ENCODE data around the gene METTL8. TPM values are rescaled to one million over a fixed set of nuclear protein-coding genes. Genes with fewer than 3 reads are reported as not detected.

Gene METTL8
- total RNA-seq, 1 experiment from 2014 or later = 59.1 TPM

DNA sequence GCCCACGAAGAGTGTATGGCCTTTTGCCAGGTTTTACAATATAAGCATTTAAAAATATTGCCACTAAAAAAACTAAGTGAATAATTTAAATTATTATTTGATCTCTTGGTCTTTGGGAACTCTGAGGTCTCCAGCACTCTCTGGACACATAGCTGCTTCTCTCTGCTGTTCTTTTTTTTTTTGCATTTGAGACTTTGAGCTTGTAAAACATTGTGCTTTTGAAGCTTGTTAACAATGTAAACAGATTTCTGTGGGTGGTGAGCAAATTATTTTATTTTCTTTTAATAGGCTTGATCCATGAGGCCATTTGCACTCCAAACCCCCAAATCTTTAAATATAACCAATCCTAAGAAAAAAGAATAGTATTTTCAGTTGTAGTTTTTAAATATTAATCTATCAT is 42.2 kb upstream of the METTL8 start (continued):
- TF ChIP-seq, protein P1, sequence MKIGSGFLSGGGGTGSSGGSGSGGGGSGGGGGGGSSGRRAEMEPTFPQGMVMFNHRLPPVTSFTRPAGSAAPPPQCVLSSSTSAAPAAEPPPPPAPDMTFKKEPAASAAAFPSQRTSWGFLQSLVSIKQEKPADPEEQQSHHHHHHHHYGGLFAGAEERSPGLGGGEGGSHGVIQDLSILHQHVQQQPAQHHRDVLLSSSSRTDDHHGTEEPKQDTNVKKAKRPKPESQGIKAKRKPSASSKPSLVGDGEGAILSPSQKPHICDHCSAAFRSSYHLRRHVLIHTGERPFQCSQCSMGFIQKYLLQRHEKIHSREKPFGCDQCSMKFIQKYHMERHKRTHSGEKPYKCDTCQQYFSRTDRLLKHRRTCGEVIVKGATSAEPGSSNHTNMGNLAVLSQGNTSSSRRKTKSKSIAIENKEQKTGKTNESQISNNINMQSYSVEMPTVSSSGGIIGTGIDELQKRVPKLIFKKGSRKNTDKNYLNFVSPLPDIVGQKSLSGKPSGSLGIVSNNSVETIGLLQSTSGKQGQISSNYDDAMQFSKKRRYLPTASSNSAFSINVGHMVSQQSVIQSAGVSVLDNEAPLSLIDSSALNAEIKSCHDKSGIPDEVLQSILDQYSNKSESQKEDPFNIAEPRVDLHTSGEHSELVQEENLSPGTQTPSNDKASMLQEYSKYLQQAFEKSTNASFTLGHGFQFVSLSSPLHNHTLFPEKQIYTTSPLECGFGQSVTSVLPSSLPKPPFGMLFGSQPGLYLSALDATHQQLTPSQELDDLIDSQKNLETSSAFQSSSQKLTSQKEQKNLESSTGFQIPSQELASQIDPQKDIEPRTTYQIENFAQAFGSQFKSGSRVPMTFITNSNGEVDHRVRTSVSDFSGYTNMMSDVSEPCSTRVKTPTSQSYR (CRISPR knock-in tag; IDR thresholded peaks at IDR 0.05) = no peak
- TF ChIP-seq PREB (CRISPR knock-in tag; IDR thresholded peaks at IDR 0.05; ENCODE audit: borderline replicate concordance) (no peak), MYBL2 (CRISPR knock-in tag; IDR thresholded peaks at IDR 0.05) (no peak), TEAD4 (CRISPR knock-in tag; IDR thresholded peaks at IDR 0.05) (no peak), ATF3 (CRISPR knock-in tag; conservative IDR thresholded peaks at IDR 0.05) (no peak)

DNA sequence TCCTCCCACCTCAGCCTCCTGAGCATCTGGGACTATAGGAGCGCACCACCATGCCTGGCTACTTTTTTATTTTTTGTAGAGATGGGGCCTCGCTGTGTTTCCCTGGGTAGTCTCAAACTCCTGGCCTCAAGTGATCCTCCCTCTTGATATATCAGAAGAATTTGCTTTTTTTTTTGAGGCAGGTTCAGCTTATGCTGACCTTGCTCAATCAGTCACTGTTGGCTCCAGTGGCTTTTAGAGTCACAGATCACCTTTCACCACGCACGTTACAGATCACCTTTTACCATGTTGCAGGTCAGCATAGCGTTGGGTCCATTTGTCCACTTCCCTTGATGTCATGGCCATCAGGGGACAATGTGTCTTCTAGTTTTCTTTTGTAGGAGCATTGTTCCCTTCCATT is 36.3 kb upstream of the METTL8 start:
- H3K9me3 Mint-ChIP-seq = no peaks in the 10 kb centered on the region
- no peaks in the 10 kb centered on the region for H3K27me3 Mint-ChIP-seq (ENCODE audit: low read depth)
- DNase-seq (ENCODE audit: low spot score) = no peak
- ChIA-PET POLR2A (no interaction called here), CTCF (no interaction called here)
- H3K4me3 Mint-ChIP-seq = no peak overlapping the region
- no peak overlapping the region for H3K27ac Mint-ChIP-seq
- no peaks in the 10 kb centered on the region for H3K4me1 Mint-ChIP-seq
- peaks cover 45% of the 10 kb centered on the region for H3K36me3 Mint-ChIP-seq
- TF ChIP-seq, protein P2, sequence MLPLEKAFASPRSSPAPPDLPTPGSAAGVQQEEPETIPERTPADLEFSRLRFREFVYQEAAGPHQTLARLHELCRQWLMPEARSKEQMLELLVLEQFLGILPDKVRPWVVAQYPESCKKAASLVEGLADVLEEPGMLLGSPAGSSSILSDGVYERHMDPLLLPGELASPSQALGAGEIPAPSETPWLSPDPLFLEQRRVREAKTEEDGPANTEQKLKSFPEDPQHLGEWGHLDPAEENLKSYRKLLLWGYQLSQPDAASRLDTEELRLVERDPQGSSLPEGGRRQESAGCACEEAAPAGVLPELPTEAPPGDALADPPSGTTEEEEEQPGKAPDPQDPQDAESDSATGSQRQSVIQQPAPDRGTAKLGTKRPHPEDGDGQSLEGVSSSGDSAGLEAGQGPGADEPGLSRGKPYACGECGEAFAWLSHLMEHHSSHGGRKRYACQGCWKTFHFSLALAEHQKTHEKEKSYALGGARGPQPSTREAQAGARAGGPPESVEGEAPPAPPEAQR (CRISPR knock-in tag; IDR thresholded peaks at IDR 0.05) = no peak
- TF ChIP-seq GTF2I (CRISPR knock-in tag; conservative IDR thresholded peaks at IDR 0.05) (no peak), TEAD4 (CRISPR knock-in tag; IDR thresholded peaks at IDR 0.05) (no peak), CREB1 (CRISPR knock-in tag; IDR thresholded peaks at IDR 0.05) (no peak), KAT7 (CRISPR knock-in tag; IDR thresholded peaks at IDR 0.05; ENCODE audit: borderline replicate concordance) (no peak), JAZF1 (CRISPR knock-in tag; IDR thresholded peaks at IDR 0.05) (no peak), ATF6 (CRISPR knock-in tag; IDR thresholded peaks at IDR 0.05) (no peak), NFYB (CRISPR knock-in tag; conservative IDR thresholded peaks at IDR 0.05; ENCODE audit: low read depth) (no peak), ZNF396 (CRISPR knock-in tag; IDR thresholded peaks at IDR 0.05; ENCODE audit: borderline replicate concordance) (no peak), STAT6 (CRISPR knock-in tag; conservative IDR thresholded peaks at IDR 0.05; ENCODE audit: low read depth) (no peak), ESRRA (CRISPR knock-in tag; IDR thresholded peaks at IDR 0.05; ENCODE audit: borderline replicate concordance) (no peak), IRF2 (CRISPR knock-in tag; IDR thresholded peaks at IDR 0.05; ENCODE audit: borderline replicate concordance, low read depth) (no peak), ZNF423 (CRISPR knock-in tag; IDR thresholded peaks at IDR 0.05) (no peak), ZNF512 (CRISPR knock-in tag; IDR thresholded peaks at IDR 0.05; ENCODE audit: borderline replicate concordance) (no peak)
- TF ChIP-seq, protein P3, sequence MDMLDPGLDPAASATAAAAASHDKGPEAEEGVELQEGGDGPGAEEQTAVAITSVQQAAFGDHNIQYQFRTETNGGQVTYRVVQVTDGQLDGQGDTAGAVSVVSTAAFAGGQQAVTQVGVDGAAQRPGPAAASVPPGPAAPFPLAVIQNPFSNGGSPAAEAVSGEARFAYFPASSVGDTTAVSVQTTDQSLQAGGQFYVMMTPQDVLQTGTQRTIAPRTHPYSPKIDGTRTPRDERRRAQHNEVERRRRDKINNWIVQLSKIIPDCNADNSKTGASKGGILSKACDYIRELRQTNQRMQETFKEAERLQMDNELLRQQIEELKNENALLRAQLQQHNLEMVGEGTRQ (CRISPR knock-in tag; IDR thresholded peaks at IDR 0.05) = no peak
- ATAC-seq = no peak

Measured in WTC11 (cell line).